Naive thymus-derived CD4-positive, alpha-beta T cell (primary cell): ENCODE measurements around the gene RBCK1. TPM values are rescaled to one million over a fixed set of nuclear protein-coding genes. Genes with fewer than 3 reads are reported as not detected.
A peak's percentile ranks its signal among the peaks of the same experiment; 100 is the strongest.

Experiments
- ATAC-seq: fragments of 150-1000 bp; cut with Tn5 transposase; 2 replicates; pipeline ENCODE4 v1.10.0; 2021; ENCODE audit warnings: mild to moderate bottlenecking, moderate library complexity
- CTCF ChIA-PET: fragments of 350-600 bp; sonication (Branson Sonifier 250); formaldehyde crosslinking; loops from one replicate; lab custom pipeline; 2021; ENCODE audit warnings: antibody characterized with exemption; lab: Charles Lee
- POLR2A ChIA-PET: fragments of 350-600 bp; sonication (Branson Sonifier 250); formaldehyde crosslinking; loops from one replicate; lab custom pipeline; 2021; ENCODE audit warnings: antibody characterized with exemption, inconsistent platforms; lab: Charles Lee
- DNase-seq, 9 donors: peaks; one replicate each; pipeline versions ENCODE4 v3.0.0 to v3.0.0-alpha.2; 2020 to 2022; ENCODE audit warnings: mixed read lengths in 1 of 9
- H3K27ac ChIP-seq: one replicate; pipeline ENCODE4 v1.7.0; 2013; ENCODE audit warnings: mild to moderate bottlenecking, low read depth, low read length, moderate library complexity
- H3K27me3 ChIP-seq, 2 donors: one replicate each; pipeline ENCODE4 v1.7.0; 2013; ENCODE audit warnings: low read length in 2 of 2, mild to moderate bottlenecking in 2 of 2, moderate library complexity in 2 of 2; ENCODE audit not compliant: control insufficient read depth in 2 of 2, insufficient read depth in 2 of 2
- H3K36me3 ChIP-seq, 3 experiments: 1 replicate in 2 of 3; 2 replicates in 1 of 3; pipeline ENCODE4 v1.7.0; 2013; ENCODE audit warnings: low read length in 3 of 3, mild to moderate bottlenecking in 3 of 3, moderate library complexity in 1 of 3; ENCODE audit not compliant: insufficient read depth in 3 of 3, control insufficient read depth in 2 of 3
- H3K4me1 ChIP-seq, 2 donors: one replicate each; pipeline ENCODE4 v1.7.0; 2013; ENCODE audit warnings: low read length in 2 of 2, mild to moderate bottlenecking in 2 of 2, moderate library complexity in 1 of 2; ENCODE audit not compliant: control insufficient read depth in 2 of 2, insufficient read depth in 2 of 2
- H3K4me3 ChIP-seq: 2 replicates; pipeline ENCODE4 v1.7.0; 2013; ENCODE audit warnings: mild to moderate bottlenecking, low read length
- H3K9me3 ChIP-seq, 3 experiments: 1 replicate in 2 of 3; 2 replicates in 1 of 3; pipeline ENCODE4 v1.7.0; 2013; ENCODE audit warnings: low read length in 3 of 3; ENCODE audit not compliant: control insufficient read depth in 2 of 3
- H3K27ac Mint-ChIP-seq, 9 donors: one replicate each; pipeline ENCODE4 v1.8.0; 2020 to 2022; ENCODE audit warnings: mixed read lengths in 9 of 9, mild to moderate bottlenecking in 8 of 9, moderate library complexity in 5 of 9, inconsistent platforms in 2 of 9
- H3K27me3 Mint-ChIP-seq, 5 donors: one replicate each; pipeline ENCODE4 v1.8.0; 2021 to 2022; ENCODE audit warnings: mixed read lengths in 5 of 5, mild to moderate bottlenecking in 1 of 5
- H3K36me3 Mint-ChIP-seq, 5 donors: one replicate each; pipeline ENCODE4 v1.8.0; 2020 to 2022; ENCODE audit warnings: mixed read lengths in 5 of 5, mild to moderate bottlenecking in 3 of 5, inconsistent platforms in 1 of 5
- H3K4me1 Mint-ChIP-seq, 7 donors: one replicate each; pipeline ENCODE4 v1.8.0; 2020 to 2022; ENCODE audit warnings: mixed read lengths in 7 of 7, mild to moderate bottlenecking in 3 of 7, inconsistent platforms in 1 of 7
- H3K4me3 Mint-ChIP-seq, 10 donors: one replicate each; pipeline ENCODE4 v1.8.0; 2020 to 2022; ENCODE audit warnings: mild to moderate bottlenecking in 10 of 10, mixed read lengths in 10 of 10, moderate library complexity in 6 of 10, inconsistent platforms in 2 of 10
- H3K9me3 Mint-ChIP-seq, 11 donors: one replicate each; pipeline ENCODE4 v1.8.0; 2020 to 2022; ENCODE audit warnings: mixed read lengths in 11 of 11, mild to moderate bottlenecking in 4 of 11, inconsistent platforms in 1 of 11, moderate library complexity in 1 of 11
- intact Hi-C, 2 donors: fragments of 100-400 bp; cut with micrococcal nuclease; formaldehyde crosslinking; loops; one replicate each; pipeline ENCODE4 v1.15.1; 2023
- polyA plus RNA-seq, 2 donors: library from polyadenylated mRNA; unstranded; fragments of 300-500 nt; fragmentation: Illumina TruSeq; gene quantifications; one replicate each; pipeline ENCODE4 v1.2.3, GENCODE V29; 2021
- total RNA-seq, 6 experiments: library from RNA in 5 of 6; stranded (reverse) in 5 of 6; gene quantifications; 1 replicate in 5 of 6; 2 replicates in 1 of 6; pipeline ENCODE4 v1.2.3 and lab custom pipeline; 2021 to 2026

RBCK1 gene
- total and polyA plus RNA-seq, 7 experiments from 2014 or later, result 70.3 to 153 (median 96.9) TPM

GRCh38 chr20:412081-412480 lies 4.0 kb downstream of the RBCK1 start:
- Mint-ChIP-seq H3K4me3 (peak overlapping the region in 1 of 10 donors; percentile 17), H3K27ac (no peak overlapping the region), H3K4me1 (peaks cover 39 to 79% (median 67%) of the 10 kb centered on the region in 7 donors), H3K9me3 (peaks cover 0 to 8% (median 0%) of the 10 kb centered on the region in 11 donors), H3K36me3 (peaks cover 7 to 47% (median 37%) of the 10 kb centered on the region in 5 donors), H3K27me3 (no peaks in the 10 kb centered on the region)
- Histone ChIP-seq H3K9me3 (no peaks in the 10 kb centered on the region), H3K36me3 (peaks cover 0 to 41% (median 3%) of the 10 kb centered on the region in 3 experiments), H3K4me1 (peaks cover 20 to 21% of the 10 kb centered on the region in 2 donors), H3K27me3 (no peaks in the 10 kb centered on the region), H3K27ac (no peak overlapping the region), H3K4me3 (no peak overlapping the region)
- ChIA-PET CTCF (no interaction called here), POLR2A (no interaction called here)
- intact Hi-C loops, result no loop called here
- ATAC-seq (no peak), DNase-seq (no peak)

- ChIA-PET CTCF (no interaction called here), POLR2A (interaction anchor here (0.6 to 1.2 kb wide), 2 partner anchors 8 to 22 kb away, joined by 3 to 6 read pairs; no protein-coding TSS in a partner anchor)
- no peaks in the 10 kb centered on the region for H3K27me3 ChIP-seq
- no peaks in the 10 kb centered on the region for H3K9me3 ChIP-seq
- no peak overlapping the region for H3K27ac Mint-ChIP-seq
- H3K4me3 ChIP-seq, result no peak overlapping the region
- peaks cover 0 to 8% (median 0%) of the 10 kb centered on the region in 11 donors for H3K9me3 Mint-ChIP-seq
- H3K4me3 Mint-ChIP-seq, result no peak overlapping the region
- intact Hi-C loops, result no loop called here
- H3K4me1 Mint-ChIP-seq, result peaks cover 33 to 76% (median 61%) of the 10 kb centered on the region in 7 donors
- H3K4me1 ChIP-seq, result peaks cover 11 to 15% of the 10 kb centered on the region in 2 donors
- ATAC-seq, result no peak
- H3K27ac ChIP-seq, result no peak overlapping the region
- H3K36me3 Mint-ChIP-seq, result peaks cover 8 to 49% (median 42%) of the 10 kb centered on the region in 5 donors
- H3K27me3 Mint-ChIP-seq, result no peaks in the 10 kb centered on the region
- peaks cover 3 to 48% (median 4%) of the 10 kb centered on the region in 3 experiments for H3K36me3 ChIP-seq
- DNase-seq, result no peak
Measured at GRCh38 chr20:414161-414560, 6.1 kb downstream of the RBCK1 start.

GRCh38 chr20:415820-416322 lies 7.8 kb downstream of the RBCK1 start:
- Mint-ChIP-seq H3K4me1 (peaks cover 18 to 59% (median 44%) of the 10 kb centered on the region in 7 donors), H3K27ac (peak overlapping the region in 1 of 9 donors; percentile 31), H3K27me3 (no peaks in the 10 kb centered on the region), H3K9me3 (peaks cover 0 to 8% (median 0%) of the 10 kb centered on the region in 11 donors), H3K36me3 (peaks cover 7 to 48% (median 33%) of the 10 kb centered on the region in 5 donors), H3K4me3 (no peak overlapping the region)
- Histone ChIP-seq H3K4me1 (no peaks in the 10 kb centered on the region), H3K27me3 (no peaks in the 10 kb centered on the region), H3K4me3 (no peak overlapping the region), H3K27ac (no peak overlapping the region), H3K9me3 (no peaks in the 10 kb centered on the region), H3K36me3 (peaks cover 0 to 53% (median 10%) of the 10 kb centered on the region in 3 experiments)
- no peak for DNase-seq
- POLR2A ChIA-PET, result interaction anchor here (0.6 kb wide), 1 partner anchor 36 kb away, joined by 3 read pairs; no protein-coding TSS in a partner anchor
- intact Hi-C loops, result no loop called here
- CTCF ChIA-PET, result no interaction called here
- no peak for ATAC-seq

- Mint-ChIP-seq H3K27me3 (no peaks in the 10 kb centered on the region), H3K4me3 (no peak overlapping the region), H3K4me1 (peaks cover 19 to 48% (median 38%) of the 10 kb centered on the region in 7 donors), H3K9me3 (peaks cover 0 to 2% (median 0%) of the 10 kb centered on the region in 11 donors), H3K27ac (peak overlapping the region in 3 of 9 donors; percentile 5 to 39 (median 24)), H3K36me3 (peaks cover 4 to 45% (median 30%) of the 10 kb centered on the region in 5 donors)
- intact Hi-C loops, result no loop called here
- Histone ChIP-seq H3K36me3 (peaks cover 8 to 54% (median 10%) of the 10 kb centered on the region in 3 experiments), H3K4me3 (no peak overlapping the region), H3K27ac (no peak overlapping the region), H3K27me3 (no peaks in the 10 kb centered on the region), H3K4me1 (no peaks in the 10 kb centered on the region), H3K9me3 (no peaks in the 10 kb centered on the region)
- ATAC-seq (no peak), DNase-seq (no peak)
- POLR2A ChIA-PET, result no interaction called here
- CTCF ChIA-PET, result no interaction called here
Measured at GRCh38 chr20:416950-417800, 9.1 kb downstream of the RBCK1 start.

- Histone ChIP-seq H3K9me3 (no peaks in the 10 kb centered on the region), H3K27me3 (no peaks in the 10 kb centered on the region), H3K27ac (no peak overlapping the region), H3K36me3 (peaks cover 8 to 61% (median 10%) of the 10 kb centered on the region in 3 experiments), H3K4me1 (no peaks in the 10 kb centered on the region), H3K4me3 (no peak overlapping the region)
- ChIA-PET CTCF (no interaction called here), POLR2A (no interaction called here)
- H3K4me1 Mint-ChIP-seq, result peaks cover 17 to 43% (median 33%) of the 10 kb centered on the region in 7 donors
- intact Hi-C loops, result no loop called here
- DNase-seq (no peak), ATAC-seq (no peak)
- no peaks in the 10 kb centered on the region for H3K9me3 Mint-ChIP-seq
- H3K27me3 Mint-ChIP-seq, result no peaks in the 10 kb centered on the region
- peaks cover 4 to 43% (median 26%) of the 10 kb centered on the region in 5 donors for H3K36me3 Mint-ChIP-seq
- no peak overlapping the region for H3K27ac Mint-ChIP-seq
- H3K4me3 Mint-ChIP-seq, result no peak overlapping the region
Measured at GRCh38 chr20:417801-418342, 9.8 kb downstream of the RBCK1 start.

- H3K4me1 ChIP-seq, result no peaks in the 10 kb centered on the region
- DNase-seq, result no peak
- Mint-ChIP-seq H3K27me3 (no peaks in the 10 kb centered on the region), H3K4me3 (no peak overlapping the region), H3K4me1 (peaks cover 16 to 33% (median 31%) of the 10 kb centered on the region in 7 donors), H3K36me3 (peaks cover 4 to 39% (median 19%) of the 10 kb centered on the region in 5 donors), H3K9me3 (no peaks in the 10 kb centered on the region), H3K27ac (no peak overlapping the region)
- ATAC-seq, result no peak
- CTCF ChIA-PET, result no interaction called here
- H3K4me3 ChIP-seq, result no peak overlapping the region
- no peaks in the 10 kb centered on the region for H3K9me3 ChIP-seq
- no peaks in the 10 kb centered on the region for H3K27me3 ChIP-seq
- POLR2A ChIA-PET, result no interaction called here
- H3K27ac ChIP-seq, result no peak overlapping the region
- intact Hi-C loops, result no loop called here
- peaks cover 8 to 70% (median 10%) of the 10 kb centered on the region in 3 experiments for H3K36me3 ChIP-seq
Measured at GRCh38 chr20:418858-419365, 10.8 kb downstream of the RBCK1 start.
